OCI-LY7 (cell line): ENCODE data around the gene NAPG. TPM values are rescaled to one million over a fixed set of nuclear protein-coding genes. Genes with fewer than 3 reads are reported as not detected.
"Not testable (repeated sequence)": the region's sequence is repeated elsewhere in the genome, so short reads cannot be mapped to it uniquely, and the experiment has no call there.

ENCODE experiments used
- BruUV-seq: library from RNA; stranded (reverse); fragments of 400-500 nt; replicated peaks from 2 replicates; lab custom pipeline; 2021; lab: Mats Ljungman, UMichigan
- CTCF ChIA-PET: fragments of 300-600 bp; sonication (Branson Sonifier 250); formaldehyde crosslinking; loops from one replicate; lab custom pipeline; 2022; ENCODE audit warnings: antibody characterized with exemption; ENCODE audit not compliant: unreplicated experiment; lab: Charles Lee
- POLR2A ChIA-PET: fragments of 300-600 bp; sonication (Branson Sonifier 250); formaldehyde crosslinking; loops from one replicate; lab custom pipeline; 2022; ENCODE audit warnings: antibody characterized with exemption; lab: Charles Lee
- DNase-seq: peaks from one replicate; pipeline ENCODE4 v3.0.0-alpha.2; 2015; ENCODE audit warnings: low spot score
- H2AFZ ChIP-seq: fragments of 200-600 bp; sonication (generic), shearing (Covaris generic); 2 replicates; pipeline ENCODE4 v1.6.1; 2014; ENCODE audit warnings: mild to moderate bottlenecking, antibody characterized with exemption, low read length, moderate library complexity
- H3K27ac ChIP-seq: fragments of 200-600 bp; sonication (generic); 2 replicates; pipeline ENCODE4 v1.5.1; 2014; ENCODE audit warnings: mixed run types, low read depth, mild to moderate bottlenecking, moderate library complexity, low read length, inconsistent platforms; ENCODE audit not compliant: poor library complexity, severe bottlenecking
- H3K36me3 ChIP-seq: fragments of 200-600 bp; sonication (generic); 2 replicates; pipeline ENCODE4 v1.6.1; 2014; ENCODE audit warnings: mild to moderate bottlenecking, antibody characterized with exemption, low read length, moderate library complexity, mixed read lengths; ENCODE audit not compliant: insufficient read depth
- H3K4me1 ChIP-seq: fragments of 200-600 bp; sonication (generic); 2 replicates; pipeline ENCODE4 v1.5.1; 2014; ENCODE audit warnings: mild to moderate bottlenecking, low read length; ENCODE audit not compliant: insufficient read depth, poor library complexity, severe bottlenecking
- H3K4me2 ChIP-seq: fragments of 200-600 bp; sonication (generic); 2 replicates; pipeline ENCODE4 v1.6.1; 2014; ENCODE audit warnings: mild to moderate bottlenecking, low read length
- H3K4me3 ChIP-seq: fragments of 200-600 bp; sonication (generic); 2 replicates; pipeline ENCODE4 v1.5.1; 2014; ENCODE audit warnings: mild to moderate bottlenecking, low read depth, low read length; ENCODE audit not compliant: poor library complexity, severe bottlenecking
- H3K79me2 ChIP-seq: fragments of 200-600 bp; sonication (generic); 2 replicates; pipeline ENCODE4 v1.6.1; 2016; ENCODE audit warnings: low read depth, mild to moderate bottlenecking, low read length, moderate library complexity, mixed read lengths; ENCODE audit not compliant: insufficient read depth
- H3K9me2 ChIP-seq: fragments of 200-600 bp; sonication (generic); 2 replicates; pipeline ENCODE4 v1.6.1; 2016; ENCODE audit warnings: mild to moderate bottlenecking, low read length, mixed read lengths; ENCODE audit not compliant: insufficient read depth
- H3K9me3 ChIP-seq: fragments of 200-600 bp; sonication (generic); 2 replicates; pipeline ENCODE4 v1.6.1; 2014; ENCODE audit warnings: mild to moderate bottlenecking, mixed run types, low read length, mixed read lengths
- H4K20me1 ChIP-seq: fragments of 200-600 bp; sonication (generic); 2 replicates; pipeline ENCODE4 v1.6.1; 2014; ENCODE audit warnings: mild to moderate bottlenecking, antibody characterized with exemption, low read length, moderate library complexity, mixed read lengths; ENCODE audit not compliant: insufficient read depth
- CTCF ChIP-seq: fragments of 200-600 bp; sonication (generic); conservative IDR thresholded peaks from 2 replicates; pipeline ENCODE4 v1.5.1; 2014; ENCODE audit warnings: mild to moderate bottlenecking, antibody characterized with exemption, low read length, moderate library complexity, mixed read lengths
- EZH2phosphoT487 ChIP-seq: fragments of 200-600 bp; sonication (generic); IDR thresholded peaks from 2 replicates; pipeline ENCODE4 v1.6.1; 2018; ENCODE audit warnings: low read depth, borderline replicate concordance, mild to moderate bottlenecking, mixed run types, antibody characterized with exemption, low read length, moderate library complexity, mixed read lengths
- intact Hi-C: fragments of 100-400 bp; cut with micrococcal nuclease; formaldehyde crosslinking; loops from one replicate; pipeline ENCODE4 v1.10.0; 2022; ENCODE audit not compliant: unreplicated experiment
- total RNA-seq, 2 experiments: library from RNA; depleted of rRNA in 1 of 2; stranded (reverse); fragments of >200 nt in 1 of 2; shearing (Covaris generic) in 1 of 2; gene quantifications; 2 replicates each; pipeline ENCODE4 v1.2.3, GENCODE V29; 2014 to 2022

The NAPG gene
- total RNA-seq, 2 experiments from 2014 or later = 34.6 to 52.3 TPM

- Histone ChIP-seq H3K4me3 (no peak overlapping the region), H3K79me2 (no peaks in the 10 kb centered on the region), H3K27ac (no peak overlapping the region), H3K36me3 (no peaks in the 10 kb centered on the region), H3K4me2 (no peak overlapping the region), H2AFZ (no peak overlapping the region), H3K9me2 (no peaks in the 10 kb centered on the region), H4K20me1 (no peaks in the 10 kb centered on the region), H3K4me1 (no peaks in the 10 kb centered on the region), H3K9me3 (no peaks in the 10 kb centered on the region)
- TF ChIP-seq EZH2phosphoT487 (no peak), CTCF (no peak)
- no peak for DNase-seq
- no TSS peak for BruUV-seq
- ChIA-PET CTCF (no interaction called here), POLR2A (interaction anchor here (0.7 kb wide), 1 partner anchor 22 kb away, joined by 3 read pairs; no protein-coding TSS in a partner anchor)
- intact Hi-C loops = loop anchor here (10.0 kb wide), 1 partner anchor 219 kb away; no protein-coding TSS in a partner anchor
Measured at GRCh38 chr18:10565835-10566234, 40.0 kb downstream of the NAPG start.

- intact Hi-C loops = loop anchor here (10.0 kb wide), 1 partner anchor 218 kb away; no protein-coding TSS in a partner anchor
- Histone ChIP-seq H3K79me2 (no peaks in the 10 kb centered on the region), H3K4me3 (no peak overlapping the region), H2AFZ (no peak overlapping the region), H3K27ac (no peak overlapping the region), H4K20me1 (no peaks in the 10 kb centered on the region), H3K4me2 (no peak overlapping the region), H3K9me2 (no peaks in the 10 kb centered on the region), H3K9me3 (no peaks in the 10 kb centered on the region), H3K36me3 (no peaks in the 10 kb centered on the region), H3K4me1 (no peaks in the 10 kb centered on the region)
- ChIA-PET CTCF (no interaction called here), POLR2A (no interaction called here)
- TF ChIP-seq CTCF (no peak), EZH2phosphoT487 (no peak)
- BruUV-seq = no TSS peak
- no peak for DNase-seq
Measured at GRCh38 chr18:10566390-10566789, 40.6 kb downstream of the NAPG start.

GRCh38 chr18:10569941-10570340, 44.1 kb downstream of the NAPG start:
- CTCF ChIA-PET, POLR2A ChIA-PET, H3K79me2 ChIP-seq, H3K4me2 ChIP-seq, BruUV-seq, H2AFZ ChIP-seq, H3K9me2 ChIP-seq, H4K20me1 ChIP-seq, H3K9me3 ChIP-seq, H3K4me1 ChIP-seq, H3K27ac ChIP-seq, H3K36me3 ChIP-seq, H3K4me3 ChIP-seq, DNase-seq: not testable (repeated sequence)
- intact Hi-C loops = loop anchor here (10.0 kb wide), 1 partner anchor 215 kb away; no protein-coding TSS in a partner anchor
